GM19452 (cell line): ENCODE measurements around the gene AKR7A3.
"Not testable (repeated sequence)": the region's sequence is repeated elsewhere in the genome, so short reads cannot be mapped to it uniquely, and the experiment has no call there.

Experiments used
- ATAC-seq: cut with Tn5 transposase; IDR thresholded peaks from one replicate; pipeline ENCODE4 v1.9.1; 2021; ENCODE audit not compliant: unreplicated experiment

The AKR7A3 gene

DNA sequence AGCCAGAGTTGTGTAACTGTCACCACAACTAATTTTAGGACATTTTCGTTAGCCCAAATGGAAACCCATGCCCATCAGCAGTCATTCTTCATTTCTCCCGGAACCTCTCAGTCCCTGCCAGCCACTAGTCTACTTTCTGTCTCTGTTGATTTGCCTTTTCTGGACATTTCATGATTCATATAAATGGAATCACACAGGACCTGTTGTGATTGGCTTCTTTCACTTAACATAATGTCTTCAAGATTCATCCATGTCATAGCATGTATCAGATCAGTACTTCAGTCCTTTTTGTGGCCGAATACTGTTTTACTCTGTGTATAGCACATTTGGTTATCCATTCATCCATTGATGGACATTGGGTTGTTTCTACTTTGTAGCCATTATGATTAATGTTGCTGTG, 30.6 kb upstream of the AKR7A3 start:
- ATAC-seq, result no peak

DNA sequence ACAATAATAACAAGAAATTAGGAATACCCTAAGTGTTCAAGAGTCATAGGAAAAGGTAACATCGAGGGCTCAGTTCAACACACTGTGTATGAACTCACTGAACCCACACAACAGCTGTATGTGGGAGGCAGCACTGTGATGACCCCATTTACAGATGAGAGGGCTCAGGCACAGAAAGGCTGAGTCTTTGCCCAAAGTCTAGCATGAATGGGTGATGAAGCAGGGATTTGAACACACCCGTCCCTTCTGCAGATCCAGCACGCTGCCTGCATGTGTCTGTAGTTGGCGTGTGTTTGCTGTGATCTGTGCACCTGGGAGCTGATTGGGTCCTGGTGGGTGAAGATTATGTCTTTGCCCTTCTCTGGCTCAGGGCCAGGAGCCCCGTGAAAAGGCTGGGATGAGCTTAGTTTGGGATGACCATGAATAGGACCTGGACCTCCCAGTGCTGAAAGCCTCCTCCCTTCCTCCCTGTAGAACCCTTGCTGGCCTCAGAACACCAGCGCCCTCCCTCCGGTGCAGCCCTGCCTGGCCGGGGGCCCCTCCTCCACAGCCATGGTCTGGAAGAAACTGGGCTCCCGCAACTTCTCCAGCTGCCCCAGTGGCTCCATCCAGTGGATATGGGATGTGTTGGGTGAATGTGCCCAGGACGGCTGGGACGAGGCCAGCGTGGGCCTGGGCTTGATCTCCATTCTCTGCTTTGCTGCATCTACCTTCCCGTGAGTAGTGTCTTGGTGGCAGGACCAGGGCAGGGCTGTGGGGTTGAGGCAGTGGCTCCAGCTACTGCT, 28.7 kb upstream of the AKR7A3 start:
- ATAC-seq, result no peak

DNA sequence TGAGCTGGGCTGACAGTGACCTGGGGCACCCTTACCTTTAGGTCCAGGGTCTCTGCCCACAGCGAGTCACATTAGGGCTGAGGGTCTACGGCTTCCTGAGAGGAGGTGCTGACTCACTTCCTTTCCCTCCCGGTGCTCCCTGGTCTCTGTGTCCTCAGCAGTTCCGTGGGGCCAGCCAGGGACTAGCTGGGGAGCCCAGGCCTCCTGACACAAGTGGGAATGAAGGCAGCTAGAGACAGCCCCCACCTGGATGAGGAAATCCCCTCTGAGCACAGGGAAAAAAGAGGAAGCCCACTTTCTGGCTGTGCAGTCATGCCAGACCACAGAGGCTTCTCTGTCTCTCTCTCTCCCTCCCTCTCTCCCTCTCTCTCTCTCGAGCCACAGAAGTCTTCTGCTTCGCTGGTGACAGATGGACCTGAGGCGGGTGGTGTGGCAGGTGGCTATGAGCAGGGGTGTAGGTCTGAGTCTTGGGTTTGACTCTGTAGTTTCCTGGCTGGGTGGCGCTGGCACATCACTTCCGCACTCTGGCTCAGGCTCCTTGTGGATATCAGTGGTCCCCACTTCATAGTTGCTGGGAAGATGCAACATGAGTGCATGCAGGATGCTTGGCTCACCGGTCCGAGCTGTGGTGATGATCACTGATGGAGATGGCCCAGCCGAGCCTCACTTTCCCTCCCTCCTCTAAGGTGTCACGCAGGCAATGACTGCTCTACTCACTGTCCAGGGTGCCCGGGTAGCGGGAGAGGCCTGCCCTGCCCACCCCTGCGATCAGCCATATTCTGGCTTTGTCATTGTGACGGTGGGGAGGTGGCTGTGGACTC, 27.0 kb upstream of the AKR7A3 start:
- no peak for ATAC-seq

DNA sequence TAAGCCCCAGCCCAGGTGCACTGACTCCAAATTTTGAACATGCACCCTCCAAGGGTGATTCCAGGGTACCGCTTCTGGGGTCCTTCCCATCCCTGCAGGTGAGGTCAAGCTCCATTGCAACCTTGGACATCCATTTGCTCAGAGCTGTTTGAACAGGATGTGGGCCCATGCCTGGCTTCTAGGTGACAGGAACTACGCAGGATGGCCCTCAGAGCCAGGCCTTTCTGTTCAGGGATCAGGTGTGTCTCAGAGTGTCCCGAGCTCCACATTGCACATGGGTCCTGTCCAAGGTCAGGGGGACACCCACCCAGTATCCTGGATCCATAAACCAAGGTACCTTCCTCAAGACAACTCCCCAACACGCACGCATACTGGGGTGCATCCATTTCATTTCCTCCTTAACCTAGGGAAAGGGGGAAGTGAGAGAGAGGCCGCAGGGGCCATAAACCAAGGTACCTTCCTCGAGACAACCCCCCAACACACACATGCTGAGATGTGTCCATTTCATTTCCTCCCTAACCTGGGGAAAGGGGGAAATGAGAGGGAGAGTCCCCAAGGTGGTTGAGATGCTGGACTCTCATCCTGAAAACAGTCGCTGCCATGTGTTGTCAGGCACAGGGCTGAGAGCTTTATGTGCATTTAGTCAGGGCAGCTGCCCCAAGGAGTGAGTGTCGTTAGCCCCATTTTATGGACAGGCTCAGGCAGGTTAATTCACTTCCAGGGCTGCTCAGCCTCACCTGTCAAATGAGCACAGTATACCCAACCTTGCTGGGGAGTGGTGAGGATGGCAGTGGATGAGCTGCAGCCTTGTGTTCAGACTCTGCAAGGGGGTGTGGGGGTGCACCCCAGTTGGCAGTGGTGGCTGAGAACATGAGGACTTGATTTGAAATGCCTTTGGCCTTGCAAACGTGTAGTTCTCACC, 25.7 kb upstream of the AKR7A3 start:
- no peak for ATAC-seq

- ATAC-seq, result no peak
These were observed 25.0 kb upstream of the AKR7A3 start for GRCh38 chr1:19313636-19313959.

DNA sequence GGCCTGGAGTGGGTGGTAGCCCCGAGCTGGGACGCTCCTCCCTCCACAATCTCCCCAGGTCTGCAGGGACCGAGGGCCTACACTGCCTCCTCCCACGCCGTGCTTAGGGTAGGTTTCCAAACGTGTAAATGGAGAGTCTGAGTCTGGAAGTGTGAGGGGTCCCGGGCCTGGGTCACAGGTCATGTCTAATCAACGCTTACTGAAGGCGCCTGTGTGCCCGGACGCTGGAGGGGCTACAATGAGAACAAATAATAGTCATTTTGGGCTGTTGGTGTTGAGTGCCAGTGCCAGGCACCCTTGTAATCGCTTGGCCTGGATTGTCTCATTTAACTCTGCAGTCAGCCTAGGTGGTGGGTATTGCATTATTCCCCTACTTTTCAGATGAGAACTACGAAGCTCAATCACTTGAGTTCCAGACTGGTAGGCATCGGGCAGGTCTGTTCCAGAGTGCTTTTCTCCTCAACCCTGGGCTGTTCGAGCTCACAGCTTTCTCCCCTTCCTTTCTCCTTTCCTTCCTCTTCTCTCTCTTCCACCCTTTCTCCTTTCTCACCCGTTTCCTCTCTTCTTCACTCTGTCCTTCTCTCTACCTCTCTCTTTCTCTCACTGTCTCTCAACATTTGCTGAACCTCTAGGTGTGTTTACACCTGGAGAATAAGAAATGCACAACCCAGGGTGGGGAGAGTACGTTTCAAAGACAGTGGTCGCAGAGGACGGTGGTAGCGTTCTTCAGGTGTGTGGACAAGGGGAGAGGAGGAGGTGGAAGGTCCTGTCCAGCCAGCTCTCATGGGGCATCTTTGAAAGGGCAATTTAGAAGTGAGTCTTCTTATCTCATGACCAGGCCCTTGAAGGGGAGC, 24.4 kb upstream of the AKR7A3 start:
- ATAC-seq, result no peak

GRCh38 chr1:19311931-19312781, 23.6 kb upstream of the AKR7A3 start, which contains the start of the genes AKR7A2 and SLC66A1:
TSS of gene AKR7A2 (minus strand) at chr1:19312144. CDS start at chr1:19312124, 20 bp downstream.
TSS of gene SLC66A1 (plus strand) at chr1:19312326. CDS start at chr1:19317678, 5,352 bp downstream.
- peak; percentile 70 for ATAC-seq

- peak; percentile 2 for ATAC-seq
These were observed 22.9 kb upstream of the AKR7A3 start for GRCh38 chr1:19311503-19311930.

GRCh38 chr1:19310720-19311502, 22.3 kb upstream of the AKR7A3 start:
- no peak for ATAC-seq

- no peak for ATAC-seq
These were observed 21.5 kb upstream of the AKR7A3 start for GRCh38 chr1:19310061-19310460.

- ATAC-seq, result no peak
These were observed 20.7 kb upstream of the AKR7A3 start for GRCh38 chr1:19309123-19309813.

DNA sequence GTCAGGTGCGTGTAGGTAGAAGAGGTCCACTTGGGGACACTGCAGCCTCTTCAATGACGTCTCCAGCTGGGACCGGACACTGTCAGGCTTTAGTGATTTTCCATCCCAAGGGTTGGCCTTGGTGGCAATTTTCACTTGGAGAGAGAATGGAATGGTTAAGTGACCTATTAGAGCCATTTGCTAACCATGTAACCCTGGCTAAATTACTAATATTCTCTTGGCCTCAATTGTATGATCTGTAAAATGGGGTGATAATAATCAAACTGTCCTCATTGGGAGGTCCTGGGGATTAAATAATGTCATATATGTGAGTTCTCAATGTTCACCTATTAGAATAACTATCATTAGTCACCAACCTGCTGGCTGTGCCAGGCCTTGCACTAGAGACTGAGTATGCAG, 19.9 kb upstream of the AKR7A3 start:
- ATAC-seq, result no peak

DNA sequence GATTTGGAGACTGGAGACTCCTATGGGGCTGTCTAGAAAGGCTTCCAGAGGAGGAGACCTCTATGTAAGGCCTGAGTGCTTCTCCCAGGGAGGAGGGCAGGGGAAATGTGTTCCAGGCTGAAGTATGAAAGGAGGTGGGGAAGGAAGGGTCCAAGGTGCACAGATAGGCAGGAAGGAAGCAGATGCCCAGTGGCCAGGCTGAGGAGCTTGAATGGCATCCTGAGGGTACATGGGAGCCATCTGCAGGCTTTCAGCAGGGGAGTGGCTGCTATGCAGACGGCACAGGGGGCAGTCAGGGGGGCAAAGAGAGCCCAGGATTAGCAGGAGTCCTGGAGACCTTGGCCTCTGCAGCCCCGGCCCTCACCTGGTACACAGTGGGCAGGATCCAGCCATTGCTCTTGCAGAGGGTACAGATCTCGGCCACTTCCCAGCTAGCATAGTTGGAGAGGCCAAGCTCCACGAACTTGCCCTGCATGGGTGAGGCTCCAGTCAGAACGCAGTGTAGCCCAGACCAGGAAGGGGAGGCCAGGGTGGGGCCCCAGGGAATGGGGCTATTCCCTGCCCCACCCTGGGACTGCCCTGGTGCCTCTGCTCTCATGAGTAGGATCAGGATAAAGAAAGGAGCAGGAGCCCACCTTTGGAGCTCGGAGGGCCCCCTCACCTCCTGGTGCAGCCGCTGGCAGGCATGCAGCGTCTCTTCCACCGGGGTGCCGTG, 19.4 kb upstream of the AKR7A3 start:
- ATAC-seq, result no peak

GRCh38 chr1:19306941-19307340, 18.4 kb upstream of the AKR7A3 start:
- ATAC-seq, result no peak

DNA sequence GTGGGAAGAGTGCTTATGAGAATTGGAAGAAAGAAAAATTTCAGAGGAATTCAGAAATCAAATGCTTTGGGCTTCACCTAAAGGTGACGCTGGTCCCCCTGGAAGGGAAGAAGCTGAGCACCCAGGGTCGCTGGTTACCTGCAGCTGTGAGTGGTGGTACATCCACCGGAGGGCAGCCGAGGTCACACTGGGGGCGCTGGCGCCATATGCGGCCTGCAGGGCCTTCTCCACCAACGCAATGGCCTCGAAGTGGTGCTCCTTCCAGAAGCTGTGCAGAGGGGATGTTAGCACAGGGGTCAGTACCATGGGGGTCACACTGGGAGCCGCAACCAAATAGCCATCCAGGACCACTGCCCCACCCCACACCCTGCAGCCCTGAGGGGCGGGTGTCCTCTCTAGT, 17.3 kb upstream of the AKR7A3 start:
- no peak for ATAC-seq

GRCh38 chr1:19304081-19304480, 15.5 kb upstream of the AKR7A3 start:
- ATAC-seq, result not testable (repeated sequence)

GRCh38 chr1:19300211-19300610, 11.6 kb upstream of the AKR7A3 start:
- ATAC-seq, result no peak
